K562 (cell line): Measurements from ENCODE around the gene SLC25A15. TPM values are rescaled to one million over a fixed set of nuclear protein-coding genes. Genes with fewer than 3 reads are reported as not detected.

Source experiments
- DPF2 ChIP-seq: fragments of 450-650 bp; IDR thresholded peaks from 2 replicates; pipeline ENCODE4 v1.6.1; 2016
- EZH2 ChIP-seq: IDR thresholded peaks from 2 replicates; pipeline ENCODE4 v1.6.1; 2012; ENCODE audit warnings: low read depth, mild to moderate bottlenecking, inconsistent platforms, low read length, borderline replicate concordance
- GATAD2B ChIP-seq: fragments of 450-650 bp; IDR thresholded peaks from 2 replicates; pipeline ENCODE4 v1.6.1; 2017; ENCODE audit warnings: mild to moderate bottlenecking, borderline replicate concordance
- HDAC6 ChIP-seq: IDR thresholded peaks from 2 replicates; pipeline ENCODE4 v1.6.1; 2012; ENCODE audit warnings: low read depth, mild to moderate bottlenecking, control low read depth, inconsistent platforms, low read length, moderate library complexity
- HMGXB4 ChIP-seq: sonication (generic); formaldehyde crosslinking; IDR thresholded peaks from 2 replicates; pipeline ENCODE4 v1.8.1; 2023; ENCODE audit warnings: mild to moderate bottlenecking, missing genetic modification reagents
- HSF4 ChIP-seq: fragments of 250-450 bp; sonication (Bioruptor Pico); IDR thresholded peaks from 2 replicates; pipeline ENCODE4 v2.1.2; 2022; ENCODE audit warnings: mild to moderate bottlenecking, moderate library complexity, borderline replicate concordance
- KLF13 ChIP-seq: fragments of 450-650 bp; IDR thresholded peaks from 2 replicates; pipeline ENCODE4 v1.6.1; 2016; ENCODE audit warnings: missing genetic modification characterization, low read depth, mild to moderate bottlenecking, missing compliant biosample characterization, moderate library complexity, borderline replicate concordance
- MTA3 ChIP-seq: fragments of 450-650 bp; formaldehyde crosslinking; IDR thresholded peaks from 2 replicates; pipeline ENCODE4 v1.6.1; 2017; ENCODE audit warnings: mild to moderate bottlenecking, borderline replicate concordance
- RB1 ChIP-seq: fragments of 450-650 bp; IDR thresholded peaks from 2 replicates; pipeline ENCODE4 v1.6.1; 2017; ENCODE audit warnings: low read depth, mild to moderate bottlenecking
- SMAD2 ChIP-seq: fragments of 150-350 bp; IDR thresholded peaks from 2 replicates; pipeline ENCODE4 v1.6.1; 2014; ENCODE audit warnings: low read depth, mild to moderate bottlenecking, low read length
- SMARCE1 ChIP-seq: fragments of 450-650 bp; IDR thresholded peaks from 2 replicates; pipeline ENCODE4 v1.7.1; 2016; ENCODE audit warnings: mild to moderate bottlenecking
- YY1 ChIP-seq, 3 experiments: IDR thresholded peaks; 2 replicates each; pipeline ENCODE4 v1.6.1; 2011; ENCODE audit warnings: low read length in 2 of 3, mild to moderate bottlenecking in 2 of 3, moderate library complexity in 2 of 3, borderline replicate concordance in 1 of 3, control low read depth in 1 of 3, low read depth in 1 of 3; ENCODE audit not compliant: insufficient read depth in 3 of 3, insufficient replicate concordance in 2 of 3, control insufficient read depth in 1 of 3, insufficient read length in 1 of 3; ENCODE audit errors: extremely low read depth in 1 of 3
- ZFP36 ChIP-seq: fragments of 150-350 bp; IDR thresholded peaks from 2 replicates; pipeline ENCODE4 v1.6.1; 2018; ENCODE audit warnings: low read length, low read depth; ENCODE audit not compliant: partially characterized antibody
- polyA plus RNA-seq, 8 experiments: library from polyadenylated mRNA; depleted of rRNA in 4 of 8; stranded (reverse) in 5 of 8; unstranded in 3 of 8; fragments of >200 nt; fragmentation: Nextera tagmentation in 2 of 8; fragmentation: Illumina TruSeq in 1 of 8; extraction: Ambion mirVana in 2 of 8; extraction: Trizol in 1 of 8; gene quantifications; 2 replicates each; pipeline versions ENCODE4 v1.2.1 to v1.2.3, GENCODE V29; 2011 to 2014; ENCODE audit warnings: inconsistent platforms in 1 of 8, missing spikeins in 1 of 8
- total RNA-seq, 7 experiments: library from RNA; depleted of rRNA in 6 of 7; stranded (reverse); fragments of >200 nt in 6 of 7; fragmentation: Illumina TruSeq in 2 of 7; extraction: Trizol in 2 of 7; gene quantifications; 2 replicates each; pipeline versions ENCODE4 v1.2.1 to v1.2.3, GENCODE V29; 2011 to 2021; ENCODE audit warnings: low replicate concordance in 1 of 7
- TF ChIP-seq, protein P1 (sequence below): fragments of 250-450 bp; sonication (Bioruptor Pico); IDR thresholded peaks from 2 replicates; pipeline ENCODE4 v1.9.0; 2021; ENCODE audit warnings: mild to moderate bottlenecking, inconsistent platforms
- TF ChIP-seq, protein P2 (sequence below): sonication (generic); formaldehyde crosslinking; IDR thresholded peaks from 2 replicates; pipeline ENCODE4 v1.8.0; 2022; ENCODE audit warnings: mild to moderate bottlenecking, missing genetic modification reagents, borderline replicate concordance
- TF ChIP-seq, protein P3 (sequence below), 2 experiments: fragments of 450-650 bp in 1 of 2; sonication (generic) in 1 of 2; formaldehyde crosslinking; conservative IDR thresholded peaks; 2 replicates each; pipeline versions ENCODE4 v1.4.0 to v1.8.1; 2020 to 2022; ENCODE audit warnings: mild to moderate bottlenecking in 1 of 2, missing genetic modification reagents in 1 of 2
- TF ChIP-seq, protein P4 (sequence below): sonication (generic); formaldehyde crosslinking; IDR thresholded peaks from 2 replicates; pipeline ENCODE4 v1.9.0; 2022; ENCODE audit warnings: mild to moderate bottlenecking, missing genetic modification reagents

Gene SLC25A15
- total and polyA plus RNA-seq, 9 of the 15 experiments (the other 6 are each of a cell fraction or from before 2014, with no cell fraction given) = 3.5 to 30.5 (median 20.3) TPM

DNA sequence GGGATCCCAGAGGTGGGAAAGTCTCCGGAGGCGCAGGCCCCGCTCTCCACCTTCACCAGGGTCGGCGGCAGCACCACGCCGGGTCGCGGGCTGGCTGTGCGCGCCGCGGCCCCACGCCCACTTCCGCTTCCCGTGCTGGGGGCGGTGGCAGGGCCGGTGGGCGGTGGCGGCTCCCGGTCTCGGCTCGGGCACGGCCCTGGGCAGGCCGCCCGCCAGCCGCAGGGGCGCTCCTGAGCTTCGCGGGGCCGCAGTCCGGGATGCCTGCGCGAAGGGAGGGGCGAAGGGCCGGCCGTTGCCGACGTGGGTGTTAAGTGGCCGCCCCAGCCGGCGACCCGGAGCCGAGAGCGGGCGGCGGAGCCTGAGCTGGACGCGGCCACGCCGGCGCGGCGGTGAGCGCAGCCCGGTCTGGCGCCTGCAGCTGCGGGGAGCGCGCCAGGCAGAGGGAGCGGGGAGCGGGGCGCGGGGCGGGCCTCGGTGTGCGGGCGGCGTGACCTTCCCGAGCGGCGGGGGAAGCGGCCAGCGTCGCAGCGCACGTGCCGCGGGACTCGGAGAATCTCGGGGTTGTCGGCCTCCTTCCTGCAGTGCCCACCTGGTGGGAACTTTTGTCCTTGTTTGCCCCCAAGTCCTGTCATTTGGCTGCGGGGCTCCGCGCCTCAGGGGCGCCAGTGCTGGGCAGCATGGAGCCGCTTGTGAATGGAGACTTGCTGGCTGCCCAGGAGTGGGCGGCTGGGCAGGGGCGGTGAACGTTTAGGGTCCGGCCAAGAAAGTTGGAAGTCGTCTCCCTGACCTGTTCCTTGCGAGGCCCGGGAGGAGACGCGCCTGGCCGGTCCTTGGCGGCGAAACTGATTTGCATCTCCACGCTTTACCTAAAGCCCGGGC, at the start of gene SLC25A15 (continued):
- TF ChIP-seq SMAD2 (no peak), MTA3 (0 out of 2 replicates have a peak, but pooled peaks have one; percentile 35), RB1 (peak; percentile 69), HDAC6 (no peak), ZFP36 (no peak), EZH2 (no peak), YY1 (IDR thresholded peaks at IDR 0.05; ENCODE audit: borderline replicate concordance in 1 of 3, control insufficient read depth in 1 of 3, extremely low read depth in 1 of 3, insufficient read depth in 3 of 3, insufficient read length in 1 of 3, insufficient replicate concordance in 2 of 3, low read depth in 1 of 3, low read length in 2 of 3) (peak in 2 of 3 experiments; percentile 35 to 42), DPF2 (no peak), GATAD2B (peak; percentile 95), HSF4 (CRISPR knock-in tag) (no peak), SMARCE1 (no peak), HMGXB4 (0 out of 2 replicates have a peak, but pooled peaks have one; percentile 37), KLF13 (peak; percentile 46; the same call in 1 of the 2 replicates)
- TF ChIP-seq, protein P1, sequence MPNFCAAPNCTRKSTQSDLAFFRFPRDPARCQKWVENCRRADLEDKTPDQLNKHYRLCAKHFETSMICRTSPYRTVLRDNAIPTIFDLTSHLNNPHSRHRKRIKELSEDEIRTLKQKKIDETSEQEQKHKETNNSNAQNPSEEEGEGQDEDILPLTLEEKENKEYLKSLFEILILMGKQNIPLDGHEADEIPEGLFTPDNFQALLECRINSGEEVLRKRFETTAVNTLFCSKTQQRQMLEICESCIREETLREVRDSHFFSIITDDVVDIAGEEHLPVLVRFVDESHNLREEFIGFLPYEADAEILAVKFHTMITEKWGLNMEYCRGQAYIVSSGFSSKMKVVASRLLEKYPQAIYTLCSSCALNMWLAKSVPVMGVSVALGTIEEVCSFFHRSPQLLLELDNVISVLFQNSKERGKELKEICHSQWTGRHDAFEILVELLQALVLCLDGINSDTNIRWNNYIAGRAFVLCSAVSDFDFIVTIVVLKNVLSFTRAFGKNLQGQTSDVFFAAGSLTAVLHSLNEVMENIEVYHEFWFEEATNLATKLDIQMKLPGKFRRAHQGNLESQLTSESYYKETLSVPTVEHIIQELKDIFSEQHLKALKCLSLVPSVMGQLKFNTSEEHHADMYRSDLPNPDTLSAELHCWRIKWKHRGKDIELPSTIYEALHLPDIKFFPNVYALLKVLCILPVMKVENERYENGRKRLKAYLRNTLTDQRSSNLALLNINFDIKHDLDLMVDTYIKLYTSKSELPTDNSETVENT = peak; percentile 53; the same call in 1 of the 2 replicates
- TF ChIP-seq, protein P2, sequence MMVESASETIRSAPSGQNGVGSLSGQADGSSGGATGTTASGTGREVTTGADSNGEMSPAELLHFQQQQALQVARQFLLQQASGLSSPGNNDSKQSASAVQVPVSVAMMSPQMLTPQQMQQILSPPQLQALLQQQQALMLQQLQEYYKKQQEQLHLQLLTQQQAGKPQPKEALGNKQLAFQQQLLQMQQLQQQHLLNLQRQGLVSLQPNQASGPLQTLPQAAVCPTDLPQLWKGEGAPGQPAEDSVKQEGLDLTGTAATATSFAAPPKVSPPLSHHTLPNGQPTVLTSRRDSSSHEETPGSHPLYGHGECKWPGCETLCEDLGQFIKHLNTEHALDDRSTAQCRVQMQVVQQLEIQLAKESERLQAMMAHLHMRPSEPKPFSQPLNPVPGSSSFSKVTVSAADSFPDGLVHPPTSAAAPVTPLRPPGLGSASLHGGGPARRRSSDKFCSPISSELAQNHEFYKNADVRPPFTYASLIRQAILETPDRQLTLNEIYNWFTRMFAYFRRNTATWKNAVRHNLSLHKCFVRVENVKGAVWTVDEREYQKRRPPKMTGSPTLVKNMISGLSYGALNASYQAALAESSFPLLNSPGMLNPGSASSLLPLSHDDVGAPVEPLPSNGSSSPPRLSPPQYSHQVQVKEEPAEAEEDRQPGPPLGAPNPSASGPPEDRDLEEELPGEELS (CRISPR knock-in tag) = no peak
- TF ChIP-seq, protein P3, sequence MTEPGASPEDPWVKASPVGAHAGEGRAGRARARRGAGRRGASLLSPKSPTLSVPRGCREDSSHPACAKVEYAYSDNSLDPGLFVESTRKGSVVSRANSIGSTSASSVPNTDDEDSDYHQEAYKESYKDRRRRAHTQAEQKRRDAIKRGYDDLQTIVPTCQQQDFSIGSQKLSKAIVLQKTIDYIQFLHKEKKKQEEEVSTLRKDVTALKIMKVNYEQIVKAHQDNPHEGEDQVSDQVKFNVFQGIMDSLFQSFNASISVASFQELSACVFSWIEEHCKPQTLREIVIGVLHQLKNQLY (CRISPR knock-in tag; conservative IDR thresholded peaks at IDR 0.05) = no peak
- TF ChIP-seq, protein P4, sequence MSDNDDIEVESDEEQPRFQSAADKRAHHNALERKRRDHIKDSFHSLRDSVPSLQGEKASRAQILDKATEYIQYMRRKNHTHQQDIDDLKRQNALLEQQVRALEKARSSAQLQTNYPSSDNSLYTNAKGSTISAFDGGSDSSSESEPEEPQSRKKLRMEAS (CRISPR knock-in tag) = peak; percentile 23; the same call in 1 of the 2 replicates
